K562 (cell line): ENCODE measurements around the gene CEP192. TPM values are rescaled to one million over a fixed set of nuclear protein-coding genes. Genes with fewer than 3 reads are reported as not detected.

Source experiments
- ARID2 ChIP-seq: fragments of 450-650 bp; IDR thresholded peaks from 2 replicates; pipeline ENCODE4 v1.6.1; 2017; ENCODE audit warnings: antibody characterized with exemption, mild to moderate bottlenecking
- CREB1 ChIP-seq, 2 experiments: sonication (generic) in 1 of 2; formaldehyde crosslinking in 1 of 2; IDR thresholded peaks; 2 replicates each; pipeline versions ENCODE4 v1.6.1 to v1.8.0; 2012 to 2022; ENCODE audit warnings: inconsistent platforms in 1 of 2, mild to moderate bottlenecking in 1 of 2, missing genetic modification reagents in 1 of 2, moderate library complexity in 1 of 2
- EGR1 ChIP-seq: fragments of 450-650 bp; conservative IDR thresholded peaks from 2 replicates; pipeline ENCODE4 v1.6.1; 2017; ENCODE audit warnings: mild to moderate bottlenecking
- FOXK2 ChIP-seq, 2 experiments: fragments of 450-650 bp; IDR thresholded peaks in 1 of 2; conservative IDR thresholded peaks in 1 of 2; 2 replicates each; pipeline ENCODE4 v1.6.1; 2016; ENCODE audit warnings: low read depth in 2 of 2, mild to moderate bottlenecking in 1 of 2
- HDGF ChIP-seq: fragments of 450-650 bp; IDR thresholded peaks from 2 replicates; pipeline ENCODE4 v1.6.1; 2016
- MAFF ChIP-seq: IDR thresholded peaks from 2 replicates; pipeline ENCODE4 v1.6.1; 2012; ENCODE audit warnings: low read length, improper control_type of control experiment
- MNT ChIP-seq, 2 experiments: fragments of 450-650 bp; conservative IDR thresholded peaks; 2 replicates each; pipeline ENCODE4 v1.6.1; 2017; ENCODE audit warnings: mild to moderate bottlenecking in 2 of 2, moderate library complexity in 2 of 2
- MTA1 ChIP-seq: fragments of 450-650 bp; IDR thresholded peaks from 2 replicates; pipeline ENCODE4 v1.6.1; 2017; ENCODE audit warnings: borderline replicate concordance
- MTA2 ChIP-seq: fragments of 450-650 bp; IDR thresholded peaks from 2 replicates; pipeline ENCODE4 v1.6.1; 2016; ENCODE audit warnings: low read depth
- NCOA6 ChIP-seq: fragments of 450-650 bp; IDR thresholded peaks from 2 replicates; pipeline ENCODE4 v1.6.1; 2017; ENCODE audit warnings: mild to moderate bottlenecking
- SMAD3 ChIP-seq: fragments of 450-650 bp; formaldehyde crosslinking; conservative IDR thresholded peaks from 2 replicates; pipeline ENCODE4 v1.4.0; 2020; ENCODE audit warnings: mild to moderate bottlenecking
- SMARCA4 ChIP-seq: fragments of 450-650 bp; IDR thresholded peaks from 2 replicates; pipeline ENCODE4 v1.6.1; 2016
- STAT5A ChIP-seq: IDR thresholded peaks from 2 replicates; pipeline ENCODE4 v1.6.1; 2012; ENCODE audit warnings: low read length, inconsistent platforms, borderline replicate concordance
- ZBTB11 ChIP-seq, 3 experiments: fragments of 200-800 bp in 1 of 3; fragments of 250-450 bp in 1 of 3; fragments of 450-650 bp in 1 of 3; sonication (Bioruptor Pico) in 1 of 3; sonication (Bioruptor generic) in 1 of 3; formaldehyde crosslinking in 1 of 3; IDR thresholded peaks; 2 replicates each; pipeline versions ENCODE4 v1.6.1 to v1.8.0; 2016 to 2022; ENCODE audit warnings: mild to moderate bottlenecking in 2 of 3, missing genetic modification characterization in 2 of 3, missing compliant biosample characterization in 1 of 3, moderate library complexity in 1 of 3
- ZBTB17 ChIP-seq: fragments of 450-650 bp; formaldehyde crosslinking; IDR thresholded peaks from 2 replicates; pipeline ENCODE4 v1.4.0; 2020; ENCODE audit warnings: mild to moderate bottlenecking
- ZEB2 ChIP-seq: fragments of 450-650 bp; IDR thresholded peaks from 2 replicates; pipeline ENCODE4 v1.6.1; 2016
- ZFPM2 ChIP-seq: fragments of 250-450 bp; sonication (Bioruptor Pico); IDR thresholded peaks from 2 replicates; pipeline ENCODE4 v1.5.1; 2022; ENCODE audit warnings: mild to moderate bottlenecking
- ZNF311 ChIP-seq: fragments of 250-450 bp; sonication (Bioruptor Pico); IDR thresholded peaks from 2 replicates; pipeline ENCODE4 v1.4.0; 2020; ENCODE audit warnings: mild to moderate bottlenecking, moderate library complexity
- ZZZ3 ChIP-seq: fragments of 450-650 bp; IDR thresholded peaks from 2 replicates; pipeline ENCODE4 v1.6.1; 2016; ENCODE audit warnings: antibody characterized with exemption, mild to moderate bottlenecking, moderate library complexity
- polyA plus RNA-seq, 8 experiments: library from polyadenylated mRNA; depleted of rRNA in 4 of 8; stranded (reverse) in 5 of 8; unstranded in 3 of 8; fragments of >200 nt; fragmentation: Nextera tagmentation in 2 of 8; fragmentation: Illumina TruSeq in 1 of 8; extraction: Ambion mirVana in 2 of 8; extraction: Trizol in 1 of 8; gene quantifications; 2 replicates each; pipeline versions ENCODE4 v1.2.1 to v1.2.3, GENCODE V29; 2011 to 2014; ENCODE audit warnings: inconsistent platforms in 1 of 8, missing spikeins in 1 of 8
- total RNA-seq, 7 experiments: library from RNA; depleted of rRNA in 6 of 7; stranded (reverse); fragments of >200 nt in 6 of 7; fragmentation: Illumina TruSeq in 2 of 7; extraction: Trizol in 2 of 7; gene quantifications; 2 replicates each; pipeline versions ENCODE4 v1.2.1 to v1.2.3, GENCODE V29; 2011 to 2021; ENCODE audit warnings: low replicate concordance in 1 of 7
- TF ChIP-seq, protein P1 (sequence below): fragments of 450-650 bp; IDR thresholded peaks from 2 replicates; pipeline ENCODE4 v1.7.0; 2016; ENCODE audit warnings: borderline replicate concordance
- TF ChIP-seq, protein P2 (sequence below): fragments of 450-650 bp; IDR thresholded peaks from 2 replicates; pipeline ENCODE4 v1.7.1; 2018; ENCODE audit warnings: mild to moderate bottlenecking, low read depth; ENCODE audit not compliant: partially characterized antibody

The CEP192 gene
- total and polyA plus RNA-seq, 9 of the 15 experiments (the other 6 are each of a cell fraction or from before 2014, with no cell fraction given) = 14.4 to 54.4 (median 35.8) TPM

DNA sequence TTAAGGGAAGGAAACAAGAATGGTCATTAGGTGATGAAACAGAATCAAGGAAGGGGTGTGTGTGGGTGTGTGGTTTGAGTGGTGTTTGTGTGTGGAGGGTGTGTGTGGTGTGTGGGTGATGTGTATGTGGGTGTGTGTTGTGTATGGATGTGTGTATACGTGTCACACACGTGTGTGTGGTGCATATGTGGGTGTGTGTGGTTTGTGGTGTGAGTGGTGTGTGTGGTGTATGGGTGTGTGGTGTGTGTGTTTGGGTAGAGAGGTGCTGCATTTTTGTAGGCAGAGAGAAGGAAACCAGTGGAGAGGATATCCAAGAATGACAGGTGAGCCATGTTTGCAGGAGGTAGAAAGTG, 1.1 kb upstream of the CEP192 start (continued):
- TF ChIP-seq, protein P1, sequence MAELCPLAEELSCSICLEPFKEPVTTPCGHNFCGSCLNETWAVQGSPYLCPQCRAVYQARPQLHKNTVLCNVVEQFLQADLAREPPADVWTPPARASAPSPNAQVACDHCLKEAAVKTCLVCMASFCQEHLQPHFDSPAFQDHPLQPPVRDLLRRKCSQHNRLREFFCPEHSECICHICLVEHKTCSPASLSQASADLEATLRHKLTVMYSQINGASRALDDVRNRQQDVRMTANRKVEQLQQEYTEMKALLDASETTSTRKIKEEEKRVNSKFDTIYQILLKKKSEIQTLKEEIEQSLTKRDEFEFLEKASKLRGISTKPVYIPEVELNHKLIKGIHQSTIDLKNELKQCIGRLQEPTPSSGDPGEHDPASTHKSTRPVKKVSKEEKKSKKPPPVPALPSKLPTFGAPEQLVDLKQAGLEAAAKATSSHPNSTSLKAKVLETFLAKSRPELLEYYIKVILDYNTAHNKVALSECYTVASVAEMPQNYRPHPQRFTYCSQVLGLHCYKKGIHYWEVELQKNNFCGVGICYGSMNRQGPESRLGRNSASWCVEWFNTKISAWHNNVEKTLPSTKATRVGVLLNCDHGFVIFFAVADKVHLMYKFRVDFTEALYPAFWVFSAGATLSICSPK = peak; percentile 95
- TF ChIP-seq MTA1 = peak; percentile 63; the same call in 1 of the 2 replicates
- no peak for TF ChIP-seq CREB1 (IDR thresholded peaks at IDR 0.05)
- no peak for TF ChIP-seq CREB1 (CRISPR knock-in tag; IDR thresholded peaks at IDR 0.05)
- TF ChIP-seq EGR1 = peak; percentile 99
- TF ChIP-seq ZEB2 = peak; percentile 58
- peak; percentile 38; the same call in 1 of the 2 replicates for TF ChIP-seq STAT5A
- TF ChIP-seq HDGF = peak; percentile 98
- peak; percentile 47 to 59; a peak in 3 of 4 replicates for TF ChIP-seq FOXK2 (conservative IDR thresholded peaks at IDR 0.05 in 1 of 2, IDR thresholded peaks at IDR 0.05 in 1 of 2; ENCODE audit: low read depth in 2 of 2)
- TF ChIP-seq MNT (conservative IDR thresholded peaks at IDR 0.05) = peak; percentile 47 to 66; a peak in 3 of 4 replicates
- TF ChIP-seq MTA2 = peak; percentile 18; the same call in 1 of the 2 replicates
- no peak for TF ChIP-seq SMAD3
- no peak for TF ChIP-seq MAFF
- TF ChIP-seq SMARCA4 = peak; percentile 61; the same call in 1 of the 2 replicates
- TF ChIP-seq ZBTB11 (CRISPR knock-in tag; IDR thresholded peaks at IDR 0.05) = 0 out of 6 replicates have a peak, but pooled peaks of 1 of the 3 experiments have one; percentile 7
- TF ChIP-seq, protein P2, sequence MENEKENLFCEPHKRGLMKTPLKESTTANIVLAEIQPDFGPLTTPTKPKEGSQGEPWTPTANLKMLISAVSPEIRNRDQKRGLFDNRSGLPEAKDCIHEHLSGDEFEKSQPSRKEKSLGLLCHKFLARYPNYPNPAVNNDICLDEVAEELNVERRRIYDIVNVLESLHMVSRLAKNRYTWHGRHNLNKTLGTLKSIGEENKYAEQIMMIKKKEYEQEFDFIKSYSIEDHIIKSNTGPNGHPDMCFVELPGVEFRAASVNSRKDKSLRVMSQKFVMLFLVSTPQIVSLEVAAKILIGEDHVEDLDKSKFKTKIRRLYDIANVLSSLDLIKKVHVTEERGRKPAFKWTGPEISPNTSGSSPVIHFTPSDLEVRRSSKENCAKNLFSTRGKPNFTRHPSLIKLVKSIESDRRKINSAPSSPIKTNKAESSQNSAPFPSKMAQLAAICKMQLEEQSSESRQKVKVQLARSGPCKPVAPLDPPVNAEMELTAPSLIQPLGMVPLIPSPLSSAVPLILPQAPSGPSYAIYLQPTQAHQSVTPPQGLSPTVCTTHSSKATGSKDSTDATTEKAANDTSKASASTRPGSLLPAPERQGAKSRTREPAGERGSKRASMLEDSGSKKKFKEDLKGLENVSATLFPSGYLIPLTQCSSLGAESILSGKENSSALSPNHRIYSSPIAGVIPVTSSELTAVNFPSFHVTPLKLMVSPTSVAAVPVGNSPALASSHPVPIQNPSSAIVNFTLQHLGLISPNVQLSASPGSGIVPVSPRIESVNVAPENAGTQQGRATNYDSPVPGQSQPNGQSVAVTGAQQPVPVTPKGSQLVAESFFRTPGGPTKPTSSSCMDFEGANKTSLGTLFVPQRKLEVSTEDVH = peak; percentile 58
- no peak for TF ChIP-seq NCOA6
- TF ChIP-seq ZNF311 (CRISPR knock-in tag) = no peak
- TF ChIP-seq ZZZ3 = peak; percentile 65; the same call in 1 of the 2 replicates
- no peak for TF ChIP-seq ZFPM2 (CRISPR knock-in tag)
- peak; percentile 73; the same call in 1 of the 2 replicates for TF ChIP-seq ARID2
- TF ChIP-seq ZBTB17 (CRISPR knock-in tag) = no peak
